Activated CD8-positive, alpha-beta memory T cell treated with anti-CD3 and anti-CD28 coated beads, Interleukin-2, amount 50 U/mL, for 4 hours (primary cell): ENCODE data around the gene SATL1.
"Not testable (repeated sequence)": the region's sequence is repeated elsewhere in the genome, so short reads cannot be mapped to it uniquely, and the experiment has no call there.

ENCODE experiments used
- DNase-seq: peaks from one replicate; pipeline ENCODE4 v3.0.0-alpha.2; 2020

SATL1 gene

GRCh38 chrX:85109235-85109634 is 134.3 kb downstream of the SATL1 start:
- DNase-seq = no peak

DNA sequence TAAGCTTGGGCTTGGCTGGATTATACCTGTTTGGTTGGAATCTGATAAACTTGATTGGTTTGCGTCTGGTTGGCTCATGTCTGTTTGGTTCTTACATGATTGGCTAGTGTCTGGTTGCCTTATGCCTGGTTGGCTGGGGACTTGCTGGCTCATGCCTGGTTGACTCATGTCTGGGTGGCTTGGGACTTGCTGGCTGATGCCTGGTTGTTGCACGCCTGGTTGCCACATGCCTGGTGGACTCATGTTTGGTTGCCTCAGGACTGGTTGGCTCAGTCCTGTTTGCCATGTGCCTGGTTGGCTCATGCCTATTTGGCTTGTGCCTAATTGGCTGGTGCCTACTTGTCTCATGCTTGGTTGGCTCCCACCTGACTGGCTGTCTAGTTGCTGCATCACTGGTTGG is 135.4 kb downstream of the SATL1 start:
- DNase-seq = no peak

GRCh38 chrX:85107407-85107806 is 136.2 kb downstream of the SATL1 start:
- DNase-seq = no peak

DNA sequence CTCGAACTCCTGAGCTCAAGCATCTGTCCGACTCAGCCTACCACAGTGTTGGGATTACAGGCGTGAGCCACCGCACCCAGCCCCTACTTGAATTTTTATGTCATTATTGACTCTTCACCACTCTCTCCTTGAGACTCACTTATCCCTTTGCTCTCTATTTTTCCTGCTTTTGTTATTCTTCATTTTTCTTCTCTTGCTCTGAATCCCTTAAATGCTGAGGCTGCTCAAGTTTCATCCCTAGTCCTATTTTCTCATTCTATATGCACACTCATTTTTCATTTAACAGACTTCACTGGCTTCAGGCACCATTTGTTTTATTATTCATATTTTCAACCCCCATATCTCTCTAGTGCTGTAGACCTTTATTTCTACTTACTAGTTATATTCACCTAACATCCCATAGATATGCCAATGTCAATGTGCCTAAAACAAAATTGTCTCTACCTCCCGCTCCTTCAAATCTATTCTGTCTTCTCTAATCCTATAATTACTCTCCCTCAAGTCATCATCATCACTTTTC is 154.2 kb downstream of the SATL1 start:
- DNase-seq = no peak

- no peak for DNase-seq
These were observed 158.7 kb downstream of the SATL1 start for GRCh38 chrX:85084770-85085393.

DNA sequence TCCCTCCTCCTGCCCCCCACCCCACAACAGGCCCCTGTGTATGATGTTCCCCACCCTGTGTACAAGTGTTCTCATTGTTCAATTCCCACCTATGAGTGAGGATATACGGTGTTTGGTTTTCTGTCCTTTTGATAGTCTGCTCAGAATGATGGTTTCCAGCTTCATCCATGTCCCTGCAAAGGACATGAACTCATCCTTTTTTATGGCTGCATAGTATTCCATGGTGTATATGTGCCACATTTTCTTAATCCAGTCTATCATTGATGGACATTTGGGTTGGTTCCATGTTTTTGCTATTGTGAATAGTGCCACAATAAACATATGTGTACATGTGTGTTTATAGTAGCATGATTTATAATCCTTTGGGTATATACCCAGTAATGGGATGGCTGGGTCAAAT is 166.3 kb downstream of the SATL1 start:
- not testable (repeated sequence) for DNase-seq

DNA sequence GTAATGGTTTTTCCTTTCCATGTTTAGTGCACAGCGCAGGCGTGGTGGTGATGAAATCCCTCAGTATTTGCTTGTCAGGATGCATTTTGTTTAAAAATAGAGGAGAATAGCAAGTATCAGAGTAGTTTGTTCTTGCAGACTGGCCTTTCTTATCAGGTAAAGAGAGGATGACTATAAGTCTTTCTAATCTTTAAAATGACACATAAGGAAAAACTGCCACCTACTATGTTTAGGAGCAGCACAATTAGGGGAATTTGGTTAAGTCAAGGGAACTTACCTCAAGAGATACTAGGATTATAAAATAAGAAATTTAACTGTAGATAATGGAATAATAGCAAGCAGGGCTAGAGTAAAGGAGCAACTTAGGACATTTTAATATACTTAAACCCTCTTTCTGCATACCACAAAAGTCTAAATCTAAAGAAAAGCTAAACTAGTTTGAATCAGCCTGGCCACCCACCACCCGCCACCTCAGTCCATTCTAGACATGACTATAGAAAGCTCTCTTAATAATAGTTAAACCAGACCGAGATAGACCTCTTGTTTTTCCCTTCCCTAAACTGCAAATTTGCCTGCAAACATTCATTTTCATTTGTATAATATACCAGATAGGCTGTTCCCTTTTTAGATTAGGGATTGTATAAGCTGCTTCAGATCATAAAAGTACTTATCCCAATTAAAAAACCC is 177.9 kb downstream of the SATL1 start:
- DNase-seq = no peak

- no peak for DNase-seq
These were observed 190.8 kb downstream of the SATL1 start for GRCh38 chrX:85052636-85053343.

- no peak for DNase-seq
These were observed 191.4 kb downstream of the SATL1 start for GRCh38 chrX:85052205-85052604.

- DNase-seq = no peak
These were observed 192.0 kb downstream of the SATL1 start for GRCh38 chrX:85051627-85052026.
